ENCODE data around the gene SPRING1. TPM values are rescaled to one million over a fixed set of nuclear protein-coding genes. Genes with fewer than 3 reads are reported as not detected.

Gene SPRING1
- total and polyA plus RNA-seq, 4 donors: 41.8 to 116 (median 79.3) TPM

DNA sequence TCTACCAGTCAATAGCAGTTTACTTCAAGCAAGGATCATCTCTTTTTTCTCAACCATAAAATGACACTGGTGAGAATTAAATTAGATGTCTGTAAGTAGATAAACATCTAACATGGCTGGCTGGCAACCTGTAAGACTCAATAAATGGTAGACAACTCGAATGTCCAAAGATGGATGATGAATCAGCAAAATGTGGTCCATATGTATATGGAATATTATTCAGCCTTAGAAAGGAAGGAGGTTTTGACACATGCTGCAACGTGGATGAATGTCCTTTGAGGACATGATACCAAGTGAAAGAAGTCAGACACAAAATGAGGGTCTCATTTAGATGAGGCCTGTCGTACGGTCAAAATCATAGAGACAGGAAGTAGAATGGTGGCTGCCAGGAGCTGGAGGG, 46.2 kb downstream of the SPRING1 start:
- no peak for ATAC-seq (ENCODE audit: insufficient read depth, low FRiP score)
- H3K27ac ChIP-seq (ENCODE audit: low read depth in 1 of 2, low read length in 1 of 2): no peak overlapping the region
- TF ChIP-seq, protein P1, sequence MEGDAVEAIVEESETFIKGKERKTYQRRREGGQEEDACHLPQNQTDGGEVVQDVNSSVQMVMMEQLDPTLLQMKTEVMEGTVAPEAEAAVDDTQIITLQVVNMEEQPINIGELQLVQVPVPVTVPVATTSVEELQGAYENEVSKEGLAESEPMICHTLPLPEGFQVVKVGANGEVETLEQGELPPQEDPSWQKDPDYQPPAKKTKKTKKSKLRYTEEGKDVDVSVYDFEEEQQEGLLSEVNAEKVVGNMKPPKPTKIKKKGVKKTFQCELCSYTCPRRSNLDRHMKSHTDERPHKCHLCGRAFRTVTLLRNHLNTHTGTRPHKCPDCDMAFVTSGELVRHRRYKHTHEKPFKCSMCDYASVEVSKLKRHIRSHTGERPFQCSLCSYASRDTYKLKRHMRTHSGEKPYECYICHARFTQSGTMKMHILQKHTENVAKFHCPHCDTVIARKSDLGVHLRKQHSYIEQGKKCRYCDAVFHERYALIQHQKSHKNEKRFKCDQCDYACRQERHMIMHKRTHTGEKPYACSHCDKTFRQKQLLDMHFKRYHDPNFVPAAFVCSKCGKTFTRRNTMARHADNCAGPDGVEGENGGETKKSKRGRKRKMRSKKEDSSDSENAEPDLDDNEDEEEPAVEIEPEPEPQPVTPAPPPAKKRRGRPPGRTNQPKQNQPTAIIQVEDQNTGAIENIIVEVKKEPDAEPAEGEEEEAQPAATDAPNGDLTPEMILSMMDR (IDR thresholded peaks at IDR 0.05; ENCODE audit: control extremely low read depth, extremely low read depth): no peak
- H3K36me3 ChIP-seq (ENCODE audit: control insufficient read depth in 4 of 4, insufficient read depth in 4 of 4, low read length in 4 of 4): no peaks in the 10 kb centered on the region
- DNase-seq: no peak
- peaks cover 0 to 13% (median 10%) of the 10 kb centered on the region in 3 donors for H3K27me3 ChIP-seq (ENCODE audit: control insufficient read depth in 3 of 3, insufficient read depth in 3 of 3, low read length in 2 of 3)
- no peak overlapping the region for H3K4me3 ChIP-seq
- no peaks in the 10 kb centered on the region for H3K9me3 ChIP-seq (ENCODE audit: control insufficient read depth in 4 of 4, insufficient read depth in 3 of 4, low read length in 3 of 4)
- no peak overlapping the region for H3K9ac ChIP-seq (ENCODE audit: insufficient read depth in 1 of 2, low read length in 2 of 2)
- WGBS, 2 donors: 70 to 84% methylated on average over 4 of the region's 4 CpGs
- H3K4me1 ChIP-seq (ENCODE audit: control insufficient read depth in 5 of 5, insufficient read depth in 5 of 5, low read length in 5 of 5): peaks cover 0 to 25% (median 4%) of the 10 kb centered on the region in 5 donors

DNA sequence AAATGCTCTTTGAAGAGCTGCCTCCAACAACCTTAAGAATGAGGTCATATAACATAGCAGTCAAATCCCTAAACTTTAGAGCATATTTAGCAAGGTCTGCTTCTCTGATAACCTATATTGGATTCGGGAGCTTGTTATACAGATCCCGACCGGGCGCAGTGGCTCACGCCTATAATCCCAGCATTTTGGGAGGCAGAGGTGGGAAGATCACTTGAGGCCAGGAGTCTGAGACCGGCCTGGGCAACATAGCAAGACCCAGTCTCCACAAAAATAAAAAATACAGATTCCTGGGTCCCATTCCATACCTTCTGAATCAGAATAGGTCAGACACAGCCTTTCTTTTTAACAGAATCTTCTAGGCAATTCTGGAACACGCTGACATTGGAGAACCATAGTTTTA, 46.7 kb downstream of the SPRING1 start:
- Histone ChIP-seq H3K4me1 (ENCODE audit: control insufficient read depth in 5 of 5, insufficient read depth in 5 of 5, low read length in 5 of 5) (peaks cover 0 to 25% (median 4%) of the 10 kb centered on the region in 5 donors), H3K4me3 (no peak overlapping the region), H3K9me3 (ENCODE audit: control insufficient read depth in 4 of 4, insufficient read depth in 3 of 4, low read length in 3 of 4) (no peaks in the 10 kb centered on the region), H3K27ac (ENCODE audit: low read depth in 1 of 2, low read length in 1 of 2) (no peak overlapping the region), H3K27me3 (ENCODE audit: control insufficient read depth in 3 of 3, insufficient read depth in 3 of 3, low read length in 2 of 3) (peaks cover 0 to 13% (median 10%) of the 10 kb centered on the region in 3 donors), H3K9ac (ENCODE audit: insufficient read depth in 1 of 2, low read length in 2 of 2) (no peak overlapping the region), H3K36me3 (ENCODE audit: control insufficient read depth in 4 of 4, insufficient read depth in 4 of 4, low read length in 4 of 4) (no peaks in the 10 kb centered on the region)
- no peak for DNase-seq
- no peak for ATAC-seq (ENCODE audit: insufficient read depth, low FRiP score)
- TF ChIP-seq, protein P1 (IDR thresholded peaks at IDR 0.05; ENCODE audit: control extremely low read depth, extremely low read depth): no peak
- whole genome bisulfite sequencing, 2 donors: 96% methylated on average over 7 of the region's 7 CpGs

DNA sequence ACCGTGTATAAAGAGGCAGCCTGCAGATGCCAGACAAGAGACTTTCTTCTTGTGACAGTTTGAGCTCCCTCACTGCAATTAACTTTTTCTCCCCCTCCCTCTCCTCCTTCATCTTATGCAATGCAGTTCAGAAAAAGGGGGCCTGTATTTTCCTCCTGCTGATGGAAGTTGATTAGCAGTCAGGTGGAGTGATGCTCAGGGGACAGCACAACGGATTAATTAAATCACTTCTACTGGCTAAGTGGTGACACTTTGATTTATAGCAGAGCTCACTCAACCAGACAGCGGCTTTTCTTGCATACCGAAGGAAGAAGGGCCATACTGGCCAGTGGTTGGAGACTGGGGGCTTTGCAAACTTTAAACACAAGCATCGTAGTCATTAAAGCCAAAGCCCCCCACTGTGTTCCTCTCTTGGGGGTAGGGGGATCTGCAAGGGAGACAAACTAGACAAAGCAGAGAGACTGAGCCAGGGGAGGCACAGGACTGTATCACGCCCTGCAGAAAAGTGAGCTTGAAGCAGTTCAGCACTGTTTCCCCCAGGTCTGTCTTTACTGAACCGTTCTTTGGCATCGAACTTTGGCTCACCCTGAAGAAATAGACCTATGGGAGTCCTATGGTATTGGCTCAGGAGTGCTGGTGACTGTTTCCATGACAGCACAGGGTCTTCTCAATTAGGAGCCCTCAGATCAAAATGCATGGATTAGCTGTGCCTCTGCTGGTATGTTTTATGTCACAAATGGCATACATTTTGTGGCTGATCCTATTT, 47.7 kb downstream of the SPRING1 start:
- TF ChIP-seq, protein P1 (IDR thresholded peaks at IDR 0.05; ENCODE audit: control extremely low read depth, extremely low read depth): no peak
- ATAC-seq (ENCODE audit: insufficient read depth, low FRiP score): no peak
- no peak overlapping the region for H3K9ac ChIP-seq (ENCODE audit: insufficient read depth in 1 of 2, low read length in 2 of 2)
- H3K36me3 ChIP-seq (ENCODE audit: control insufficient read depth in 4 of 4, insufficient read depth in 4 of 4, low read length in 4 of 4): no peaks in the 10 kb centered on the region
- 59 to 79% methylated on average over 8 of the region's 8 CpGs for WGBS, 2 donors
- DNase-seq: no peak
- no peak overlapping the region for H3K27ac ChIP-seq (ENCODE audit: low read depth in 1 of 2, low read length in 1 of 2)
- H3K4me1 ChIP-seq (ENCODE audit: control insufficient read depth in 5 of 5, insufficient read depth in 5 of 5, low read length in 5 of 5): peaks cover 0 to 25% (median 4%) of the 10 kb centered on the region in 5 donors
- no peak overlapping the region for H3K4me3 ChIP-seq
- H3K27me3 ChIP-seq (ENCODE audit: control insufficient read depth in 3 of 3, insufficient read depth in 3 of 3, low read length in 2 of 3): peaks cover 0 to 11% (median 10%) of the 10 kb centered on the region in 3 donors
- no peaks in the 10 kb centered on the region for H3K9me3 ChIP-seq (ENCODE audit: control insufficient read depth in 4 of 4, insufficient read depth in 3 of 4, low read length in 3 of 4)
